Activated effector memory CD4-positive, alpha-beta T cell treated with Interleukin-2 at 50 U/mL for 16 hours (primary cell): ENCODE measurements around the gene C20orf202.
"Not testable (repeated sequence)": the region's sequence is repeated elsewhere in the genome, so short reads cannot be mapped to it uniquely, and the experiment has no call there.

Experiments used
- DNase-seq: peaks from one replicate; pipeline ENCODE4 v3.0.0-alpha.2; 2020

C20orf202 gene

GRCh38 chr20:1250282-1250681 lies 47.0 kb downstream of the C20orf202 start:
- not testable (repeated sequence) for DNase-seq

DNA sequence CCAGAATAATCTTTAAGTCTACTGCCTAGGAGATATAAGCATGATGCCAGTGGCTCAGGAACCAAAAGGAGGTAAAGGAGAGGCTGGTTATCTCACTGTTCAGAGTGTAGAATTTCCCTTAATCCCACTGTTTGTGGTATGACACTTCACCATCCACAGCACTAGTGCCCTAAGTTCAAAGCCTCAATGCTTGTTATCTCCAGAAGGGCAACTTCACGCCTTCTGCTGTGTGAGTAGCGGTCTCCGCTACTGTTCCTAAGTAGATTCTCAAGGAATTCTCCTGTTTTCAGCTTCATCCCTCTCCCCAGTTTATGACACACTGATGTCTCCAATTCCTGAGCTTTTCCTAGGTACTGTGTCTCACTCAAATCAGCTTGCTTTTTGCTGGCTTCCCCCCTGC lies 49.2 kb downstream of the C20orf202 start:
- no peak for DNase-seq

DNA sequence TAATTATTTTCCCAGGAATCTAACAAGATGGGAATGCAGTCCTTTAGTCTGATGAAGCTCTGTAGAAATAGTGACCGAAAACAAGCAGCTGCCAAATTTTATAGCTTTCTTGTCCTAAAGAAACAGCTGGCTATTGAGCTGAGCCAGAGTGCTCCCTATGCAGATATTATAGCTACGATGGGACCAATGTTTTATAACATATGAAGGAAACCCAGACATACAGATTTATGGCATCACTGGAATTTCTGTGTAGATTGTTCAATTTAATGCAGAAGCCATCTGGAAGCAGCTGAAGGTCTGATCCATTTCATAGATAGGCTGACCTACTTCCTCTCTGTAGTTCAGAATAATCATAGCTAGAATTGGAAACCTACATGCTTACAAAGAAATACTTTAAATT lies 51.0 kb downstream of the C20orf202 start:
- no peak for DNase-seq

DNA sequence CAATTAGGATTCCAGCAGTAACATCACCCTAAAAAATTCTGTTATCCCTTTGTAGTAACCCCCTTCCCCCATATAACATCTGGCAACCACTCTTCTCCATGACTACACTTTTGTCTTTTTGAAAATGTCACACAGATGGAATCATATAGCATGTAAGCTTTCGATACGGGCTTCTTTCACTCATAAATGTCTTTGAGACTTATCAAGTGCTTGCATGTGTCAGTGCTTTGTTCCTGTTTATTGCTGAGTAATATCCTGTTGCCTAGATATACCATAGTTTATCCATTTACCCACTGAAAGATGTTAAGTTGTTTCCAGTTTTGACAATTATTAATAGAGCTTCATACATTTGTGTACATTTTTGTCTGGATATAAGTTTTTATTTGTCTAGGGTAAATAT lies 52.4 kb downstream of the C20orf202 start:
- no peak for DNase-seq
